ENCODE measurements around the gene CATSPER3.

CATSPER3 gene

GRCh38 chr5:135047347-135047695, 79.6 kb downstream of the CATSPER3 start:
- Mint-ChIP-seq H3K4me1 (peaks cover 5% of the 10 kb centered on the region), H3K27me3 (ENCODE audit: low read depth) (peaks cover 99% of the 10 kb centered on the region)

GRCh38 chr5:135048286-135048685, 80.6 kb downstream of the CATSPER3 start:
- Mint-ChIP-seq H3K4me1 (peaks cover 5% of the 10 kb centered on the region), H3K27ac (no peak overlapping the region)
- no peak for TF ChIP-seq CTCF (IDR thresholded peaks at IDR 0.05; ENCODE audit: unreplicated experiment in 3 of 3)

More at GRCh38 chr5:135047347-135047695, 79.6 kb downstream of the CATSPER3 start:
- Mint-ChIP-seq H3K9me3 (no peaks in the 10 kb centered on the region), H3K27ac (no peak overlapping the region), H3K36me3 (ENCODE audit: low read depth) (no peaks in the 10 kb centered on the region), H3K4me3 (no peak overlapping the region)
- no peak for TF ChIP-seq CTCF (IDR thresholded peaks at IDR 0.05; ENCODE audit: unreplicated experiment in 3 of 3)

GRCh38 chr5:135048930-135049329, 81.2 kb downstream of the CATSPER3 start:
- TF ChIP-seq CTCF (IDR thresholded peaks at IDR 0.05; ENCODE audit: unreplicated experiment in 3 of 3): no peak
- H3K4me1 Mint-ChIP-seq: peaks cover 5% of the 10 kb centered on the region
- H3K9me3 Mint-ChIP-seq: no peaks in the 10 kb centered on the region
- H3K27ac Mint-ChIP-seq: no peak overlapping the region
- no peaks in the 10 kb centered on the region for H3K36me3 Mint-ChIP-seq (ENCODE audit: low read depth)
- H3K4me3 Mint-ChIP-seq: no peak overlapping the region
- H3K27me3 Mint-ChIP-seq (ENCODE audit: low read depth): peaks cover 99% of the 10 kb centered on the region

More at GRCh38 chr5:135048286-135048685, 80.6 kb downstream of the CATSPER3 start:
- Mint-ChIP-seq H3K9me3 (no peaks in the 10 kb centered on the region), H3K4me3 (no peak overlapping the region), H3K36me3 (ENCODE audit: low read depth) (no peaks in the 10 kb centered on the region), H3K27me3 (ENCODE audit: low read depth) (peaks cover 99% of the 10 kb centered on the region)

GRCh38 chr5:135050244-135050767, 82.6 kb downstream of the CATSPER3 start:
- Mint-ChIP-seq H3K36me3 (ENCODE audit: low read depth) (no peaks in the 10 kb centered on the region), H3K27ac (no peak overlapping the region), H3K4me1 (peaks cover 5% of the 10 kb centered on the region), H3K4me3 (no peak overlapping the region), H3K27me3 (ENCODE audit: low read depth) (peaks cover 95% of the 10 kb centered on the region), H3K9me3 (no peaks in the 10 kb centered on the region)
- TF ChIP-seq CTCF (IDR thresholded peaks at IDR 0.05; ENCODE audit: unreplicated experiment in 3 of 3): no peak

GRCh38 chr5:135051399-135051798, 83.7 kb downstream of the CATSPER3 start:
- Mint-ChIP-seq H3K27ac (no peak overlapping the region), H3K4me3 (no peak overlapping the region), H3K36me3 (ENCODE audit: low read depth) (no peaks in the 10 kb centered on the region), H3K27me3 (ENCODE audit: low read depth) (peaks cover 95% of the 10 kb centered on the region), H3K9me3 (no peaks in the 10 kb centered on the region), H3K4me1 (peaks cover 5% of the 10 kb centered on the region)
- no peak for TF ChIP-seq CTCF (IDR thresholded peaks at IDR 0.05; ENCODE audit: unreplicated experiment in 3 of 3)

- no peak for TF ChIP-seq CTCF (IDR thresholded peaks at IDR 0.05; ENCODE audit: unreplicated experiment in 3 of 3)
Observed at GRCh38 chr5:135051872-135052271, 84.2 kb downstream of the CATSPER3 start.

More at GRCh38 chr5:135051872-135052271, 84.2 kb downstream of the CATSPER3 start:
- Mint-ChIP-seq H3K36me3 (ENCODE audit: low read depth) (no peaks in the 10 kb centered on the region), H3K27me3 (ENCODE audit: low read depth) (peaks cover 94% of the 10 kb centered on the region), H3K4me3 (no peak overlapping the region), H3K9me3 (no peaks in the 10 kb centered on the region), H3K4me1 (peaks cover 5% of the 10 kb centered on the region), H3K27ac (no peak overlapping the region)
